Spleen (tissue), 11 donors: Measurements from ENCODE around the gene PARD3B. TPM values are rescaled to one million over a fixed set of nuclear protein-coding genes. Genes with fewer than 3 reads are reported as not detected.

Experiments
- DNase-seq: peaks from one replicate; pipeline ENCODE4 v3.0.0-alpha.2; 2020
- H3K27ac ChIP-seq, 8 donors: fragments of 200-600 bp; sonication (generic) in 7 of 8; 1 replicate in 4 of 8; 2 replicates in 4 of 8; pipeline versions ENCODE4 v1.5.0 to v1.8.0; 2016 to 2021; ENCODE audit warnings: inconsistent platforms in 4 of 8, mild to moderate bottlenecking in 4 of 8, moderate library complexity in 1 of 8
- H3K27me3 ChIP-seq, 7 donors: fragments of 200-600 bp; sonication (generic) in 6 of 7; replicated peaks in 1 of 7; 1 replicate in 4 of 7; 2 replicates in 3 of 7; pipeline versions ENCODE4 v1.5.0 to v1.8.0; 2016 to 2021; ENCODE audit warnings: inconsistent platforms in 3 of 7, mild to moderate bottlenecking in 1 of 7
- H3K36me3 ChIP-seq, 6 donors: fragments of 200-600 bp; sonication (generic) in 5 of 6; 1 replicate in 4 of 6; 2 replicates in 2 of 6; pipeline versions ENCODE4 v1.5.0 to v1.8.0; 2016 to 2021; ENCODE audit warnings: inconsistent platforms in 2 of 6
- H3K4me1 ChIP-seq, 6 donors: fragments of 200-600 bp; sonication (generic) in 5 of 6; 1 replicate in 3 of 6; 2 replicates in 3 of 6; pipeline versions ENCODE4 v1.5.0 to v1.8.0; 2016 to 2021; ENCODE audit warnings: inconsistent platforms in 3 of 6
- H3K4me3 ChIP-seq, 8 donors: fragments of 200-600 bp; sonication (generic) in 7 of 8; 1 replicate in 4 of 8; 2 replicates in 4 of 8; pipeline versions ENCODE4 v1.5.0 to v1.8.0; 2016 to 2021; ENCODE audit warnings: inconsistent platforms in 4 of 8, mild to moderate bottlenecking in 4 of 8, moderate library complexity in 2 of 8
- H3K9me3 ChIP-seq, 8 donors: fragments of 200-600 bp; sonication (generic) in 7 of 8; 1 replicate in 4 of 8; 2 replicates in 4 of 8; pipeline versions ENCODE4 v1.5.0 to v1.8.0; 2016 to 2021; ENCODE audit warnings: inconsistent platforms in 4 of 8
- POLR2A ChIP-seq, 3 donors: fragments of 450-650 bp; IDR thresholded peaks; one replicate each; pipeline ENCODE4 v1.5.1; 2017; ENCODE audit warnings: antibody characterized with exemption in 3 of 3, mild to moderate bottlenecking in 1 of 3
- POLR2AphosphoS5 ChIP-seq, 3 donors: sonication (generic); formaldehyde crosslinking; IDR thresholded peaks; one replicate each; pipeline ENCODE4 v1.5.1; 2017; ENCODE audit warnings: antibody characterized with exemption in 3 of 3
- WGBS, 5 donors: extraction: QIAGEN DNeasy Blood & Tissue Kit in 3 of 5; methylation state at CpG; one replicate each; pipeline versions ENCODE4 v1.1.5 to v1.1.7; 2013 to 2018; 5-methylcytosine and 5-hydroxymethylcytosine counted together
- intact Hi-C: fragments of 100-400 bp; cut with DNase I; formaldehyde crosslinking; loops from one replicate; pipeline ENCODE4 v1.15.0; 2023; ENCODE audit warnings: low total_unique reads
- polyA plus RNA-seq, 3 donors: library from polyadenylated mRNA; stranded (reverse); fragments of 200-250 nt; gene quantifications; one replicate each; pipeline ENCODE4 v1.2.1, GENCODE V29; 2013
- total RNA-seq, 7 donors: library from RNA; depleted of rRNA in 3 of 7; stranded (reverse); fragments of >200 nt in 3 of 7; fragmentation: NEBNext Ultra II Directional in 4 of 7; extraction: Animal tissue kit (Norgen Biotek cat#: 25700) in 4 of 7; gene quantifications; one replicate each; pipeline versions ENCODE4 v1.1.0 to v1.2.1, GENCODE V29; 2016 to 2021
- TF ChIP-seq, protein P1 (sequence below), 11 experiments: fragments of 200-600 bp in 7 of 11; fragments of 450-650 bp in 4 of 11; sonication (generic) in 4 of 11; IDR thresholded peaks in 8 of 11; conservative IDR thresholded peaks in 3 of 11; 1 replicate in 7 of 11; 2 replicates in 4 of 11; pipeline versions ENCODE4 v1.4.0 to v1.8.0; 2016 to 2021; ENCODE audit warnings: antibody characterized with exemption in 11 of 11, inconsistent platforms in 4 of 11, mild to moderate bottlenecking in 1 of 11
- donor health status: healthy with polysubstance abuse.
- donor health status: DM: no; HTN: no; CAD: no; lungs with moderate emphysema.
- donor health status: DM: no; HTN: no; CAD: no.
- donor health status: Bipolar disorder and iron deficiency.
- donor health status: healthy.
- donor health status: DM: no; HTN: no; CAD: no.
- donor health status: DM: yes; HTN: yes; CAD: no.

PARD3B gene
- total and polyA plus RNA-seq, 10 donors, result 0.85 to 27.8 (median 14.7) TPM

DNA sequence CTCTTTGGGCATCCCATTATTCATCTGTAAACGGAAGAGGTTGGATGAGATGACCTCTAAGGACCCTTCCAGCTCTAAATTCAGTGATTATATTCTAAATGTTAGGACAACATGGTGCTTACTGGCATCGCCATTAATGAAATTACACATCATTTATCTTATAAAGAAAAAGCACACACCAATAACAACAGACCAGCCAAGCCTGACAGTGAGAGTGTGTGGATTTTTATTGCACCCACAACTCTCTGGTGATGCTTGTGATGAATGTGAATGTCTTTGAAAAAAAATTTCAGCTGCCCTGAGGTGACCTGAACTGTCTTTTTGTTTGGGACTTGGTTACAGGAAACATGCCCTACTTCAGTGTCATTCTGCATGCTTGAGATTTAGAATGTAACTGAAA, 623.7 kb downstream of the PARD3B start:
- H3K27ac ChIP-seq, result peak overlapping the region in 1 of 8 donors; percentile 7
- WGBS, 5 donors, result 76 to 95% (median 88%) methylated on average over 2 of the region's 2 CpGs
- intact Hi-C loops, result no loop called here

DNA sequence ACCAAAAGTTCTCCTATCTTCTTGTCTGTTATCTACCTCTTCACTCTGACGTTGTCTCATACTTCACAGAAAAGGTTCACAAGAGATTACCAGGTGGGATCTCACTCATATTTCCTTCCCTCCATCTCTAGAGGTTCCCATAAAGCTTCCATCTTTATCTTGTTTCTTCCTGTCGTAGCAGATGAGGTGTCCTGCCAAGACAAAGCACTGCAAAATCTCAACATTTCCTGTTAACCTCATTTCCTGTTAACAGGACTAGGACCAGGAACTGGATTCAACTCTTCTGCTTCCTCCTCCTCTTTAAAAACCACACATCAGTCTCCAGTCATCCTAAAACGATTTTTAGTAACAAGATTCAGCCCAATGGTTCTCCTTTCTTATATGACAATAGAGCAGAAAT, 624.2 kb downstream of the PARD3B start:
- Histone ChIP-seq H3K27me3 (no peaks in the 10 kb centered on the region), H3K27ac (peak overlapping the region in 1 of 8 donors; percentile 7), H3K36me3 (no peaks in the 10 kb centered on the region), H3K4me3 (no peak overlapping the region), H3K9me3 (peaks cover 0 to 6% (median 0%) of the 10 kb centered on the region in 8 donors), H3K4me1 (no peaks in the 10 kb centered on the region)
- DNase-seq, result no peak
- 28 to 40% (median 34%) methylated on average over 3 of the region's 3 CpGs for WGBS, 5 donors
- intact Hi-C loops, result no loop called here
- no peak for TF ChIP-seq POLR2AphosphoS5 (IDR thresholded peaks at IDR 0.05)
- TF ChIP-seq POLR2A (IDR thresholded peaks at IDR 0.05), result no peak

More for the DNA sequence above, 623.7 kb downstream of the PARD3B start:
- no peak for TF ChIP-seq POLR2AphosphoS5 (IDR thresholded peaks at IDR 0.05)
- TF ChIP-seq, protein P1, sequence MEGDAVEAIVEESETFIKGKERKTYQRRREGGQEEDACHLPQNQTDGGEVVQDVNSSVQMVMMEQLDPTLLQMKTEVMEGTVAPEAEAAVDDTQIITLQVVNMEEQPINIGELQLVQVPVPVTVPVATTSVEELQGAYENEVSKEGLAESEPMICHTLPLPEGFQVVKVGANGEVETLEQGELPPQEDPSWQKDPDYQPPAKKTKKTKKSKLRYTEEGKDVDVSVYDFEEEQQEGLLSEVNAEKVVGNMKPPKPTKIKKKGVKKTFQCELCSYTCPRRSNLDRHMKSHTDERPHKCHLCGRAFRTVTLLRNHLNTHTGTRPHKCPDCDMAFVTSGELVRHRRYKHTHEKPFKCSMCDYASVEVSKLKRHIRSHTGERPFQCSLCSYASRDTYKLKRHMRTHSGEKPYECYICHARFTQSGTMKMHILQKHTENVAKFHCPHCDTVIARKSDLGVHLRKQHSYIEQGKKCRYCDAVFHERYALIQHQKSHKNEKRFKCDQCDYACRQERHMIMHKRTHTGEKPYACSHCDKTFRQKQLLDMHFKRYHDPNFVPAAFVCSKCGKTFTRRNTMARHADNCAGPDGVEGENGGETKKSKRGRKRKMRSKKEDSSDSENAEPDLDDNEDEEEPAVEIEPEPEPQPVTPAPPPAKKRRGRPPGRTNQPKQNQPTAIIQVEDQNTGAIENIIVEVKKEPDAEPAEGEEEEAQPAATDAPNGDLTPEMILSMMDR (IDR thresholded peaks at IDR 0.05 in 8 of 11, conservative IDR thresholded peaks at IDR 0.05 in 3 of 11), result no peak
- no peak for TF ChIP-seq POLR2A (IDR thresholded peaks at IDR 0.05)
- DNase-seq, result no peak
- no peak overlapping the region for H3K4me3 ChIP-seq
- H3K27me3 ChIP-seq, result no peaks in the 10 kb centered on the region
- no peaks in the 10 kb centered on the region for H3K4me1 ChIP-seq
- no peaks in the 10 kb centered on the region for H3K36me3 ChIP-seq
- peaks cover 0 to 6% (median 0%) of the 10 kb centered on the region in 8 donors for H3K9me3 ChIP-seq

DNA sequence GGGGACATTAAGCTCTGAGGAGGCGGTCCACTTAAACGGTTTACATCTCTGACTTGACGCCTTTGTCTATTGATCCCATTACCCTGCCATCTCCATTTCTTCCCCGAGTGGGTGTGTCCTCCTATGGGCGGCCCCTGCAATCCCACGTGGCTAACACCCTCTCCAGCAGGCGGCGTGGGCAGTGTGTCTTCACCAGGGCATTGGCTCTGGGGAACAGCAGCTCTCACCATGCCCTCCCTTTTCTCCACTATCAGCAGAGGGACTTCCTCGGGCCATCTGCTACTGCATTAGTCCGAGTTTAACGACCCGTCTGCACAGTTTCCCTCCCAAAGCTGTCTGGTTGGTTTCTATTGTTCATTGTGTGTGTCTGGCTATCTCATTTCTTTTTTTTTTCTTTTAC, 625.1 kb downstream of the PARD3B start:
- H3K27ac ChIP-seq, result no peak overlapping the region
- H3K9me3 ChIP-seq, result peaks cover 0 to 6% (median 0%) of the 10 kb centered on the region in 8 donors
- no peaks in the 10 kb centered on the region for H3K27me3 ChIP-seq
- H3K36me3 ChIP-seq, result no peaks in the 10 kb centered on the region
- no peak for DNase-seq
- no peak overlapping the region for H3K4me3 ChIP-seq
- intact Hi-C loops, result no loop called here
- WGBS, 5 donors, result 85 to 93% (median 91%) methylated on average over 12 of the region's 12 CpGs
- H3K4me1 ChIP-seq, result no peaks in the 10 kb centered on the region
- TF ChIP-seq POLR2AphosphoS5 (IDR thresholded peaks at IDR 0.05) (no peak), POLR2A (IDR thresholded peaks at IDR 0.05) (no peak)
- TF ChIP-seq, protein P1 (IDR thresholded peaks at IDR 0.05 in 8 of 11, conservative IDR thresholded peaks at IDR 0.05 in 3 of 11), result no peak

DNA sequence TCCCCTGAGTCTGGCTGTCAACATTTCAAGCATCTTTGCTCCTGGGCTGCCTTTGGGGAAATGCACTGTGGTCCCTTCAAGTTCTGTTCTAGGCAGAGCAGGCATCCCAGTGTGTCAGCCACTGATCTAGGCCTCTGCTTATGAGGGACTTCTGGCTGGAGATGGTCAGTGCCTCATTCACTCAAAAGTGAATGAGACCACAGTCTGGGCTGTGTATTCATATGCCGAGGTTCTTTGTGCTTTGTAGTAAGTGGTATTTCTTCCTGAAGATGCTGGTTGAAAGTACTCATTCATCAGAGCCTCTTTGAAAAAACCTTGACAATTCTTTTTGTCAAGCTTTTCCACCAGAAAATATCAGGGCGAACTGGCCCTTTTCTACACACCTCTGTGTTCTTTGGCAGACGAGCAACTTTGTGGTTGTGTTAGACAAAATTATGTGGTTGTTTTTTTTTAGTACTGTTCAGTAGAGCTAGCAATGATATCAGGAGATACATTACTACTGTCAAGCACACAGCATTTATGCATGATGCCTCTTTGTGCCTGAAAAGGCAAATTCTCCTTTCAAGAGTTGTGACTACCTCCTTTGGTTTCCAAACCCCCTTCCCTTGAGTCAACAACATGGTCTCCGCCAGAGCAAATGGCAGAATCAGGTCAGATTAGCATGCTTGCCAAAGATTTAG, 626.1 kb downstream of the PARD3B start:
- intact Hi-C loops, result no loop called here
- peaks cover 0 to 6% (median 0%) of the 10 kb centered on the region in 8 donors for H3K9me3 ChIP-seq
- no peak overlapping the region for H3K4me3 ChIP-seq
- WGBS, 5 donors, result 77 to 92% (median 86%) methylated on average over 4 of the region's 4 CpGs
- H3K27me3 ChIP-seq, result no peaks in the 10 kb centered on the region
- no peaks in the 10 kb centered on the region for H3K36me3 ChIP-seq
- H3K27ac ChIP-seq, result no peak overlapping the region
- H3K4me1 ChIP-seq, result no peaks in the 10 kb centered on the region
- TF ChIP-seq POLR2AphosphoS5 (IDR thresholded peaks at IDR 0.05) (no peak), POLR2A (IDR thresholded peaks at IDR 0.05) (no peak)
- TF ChIP-seq, protein P1 (IDR thresholded peaks at IDR 0.05 in 8 of 11, conservative IDR thresholded peaks at IDR 0.05 in 3 of 11), result no peak
- DNase-seq, result no peak
